Measurements from ENCODE around the gene CALHM4.

GRCh38 chr6:116560130-116560529 is 6.6 kb downstream of the CALHM4 start:
- no peak for TF ChIP-seq SUZ12 (IDR thresholded peaks at IDR 0.05)
- TF ChIP-seq ZNF384 (IDR thresholded peaks at IDR 0.05), result no peak
- TF ChIP-seq L3MBTL2 (conservative IDR thresholded peaks at IDR 0.05), result no peak
- no peak for TF ChIP-seq ARNT (IDR thresholded peaks at IDR 0.05)

All from HEK293T (cell line).